HepG2 (cell line): ENCODE results near the gene STKLD1. TPM values are rescaled to one million over a fixed set of nuclear protein-coding genes. Genes with fewer than 3 reads are reported as not detected.
A peak's percentile ranks its signal among the peaks of the same experiment; 100 is the strongest.

Experiments
- CEBPG ChIP-seq: IDR thresholded peaks from 2 replicates; pipeline ENCODE4 v1.6.1; 2016
- CENPT ChIP-seq: sonication (generic); formaldehyde crosslinking; IDR thresholded peaks from 2 replicates; pipeline ENCODE4 v1.8.0; 2022; ENCODE audit warnings: low read depth, mild to moderate bottlenecking, moderate library complexity, missing genetic modification reagents
- E2F2 ChIP-seq: sonication (generic); formaldehyde crosslinking; IDR thresholded peaks from 2 replicates; pipeline ENCODE4 v1.4.0; 2020; ENCODE audit warnings: missing genetic modification reagents, borderline replicate concordance
- HOXD1 ChIP-seq: sonication (generic); formaldehyde crosslinking; IDR thresholded peaks from 2 replicates; pipeline ENCODE4 v1.5.0; 2020; ENCODE audit warnings: missing genetic modification reagents
- KLF15 ChIP-seq: sonication (generic); formaldehyde crosslinking; IDR thresholded peaks from 2 replicates; pipeline ENCODE4 v1.8.1; 2023; ENCODE audit warnings: borderline replicate concordance, mild to moderate bottlenecking, inconsistent platforms, missing genetic modification reagents, mixed read lengths
- KMT2A ChIP-seq: sonication (generic); formaldehyde crosslinking; IDR thresholded peaks from 2 replicates; pipeline ENCODE4 v1.4.0; 2020; ENCODE audit warnings: missing genetic modification reagents
- MED1 ChIP-seq: sonication (generic); formaldehyde crosslinking; IDR thresholded peaks from 2 replicates; pipeline ENCODE4 v1.4.0; 2020; ENCODE audit warnings: missing genetic modification reagents
- PHF8 ChIP-seq: sonication (generic); formaldehyde crosslinking; IDR thresholded peaks from 2 replicates; pipeline ENCODE4 v1.5.0; 2020; ENCODE audit warnings: missing genetic modification reagents
- RXRB ChIP-seq: IDR thresholded peaks from 2 replicates; pipeline ENCODE4 v1.6.1; 2016; ENCODE audit warnings: borderline replicate concordance, missing genetic modification reagents, missing compliant biosample characterization
- SMAD3 ChIP-seq: sonication (generic); formaldehyde crosslinking; IDR thresholded peaks from 2 replicates; pipeline ENCODE4 v1.4.0; 2020; ENCODE audit warnings: missing genetic modification reagents
- SMC3 ChIP-seq: IDR thresholded peaks from 2 replicates; pipeline ENCODE4 v1.6.1; 2011; ENCODE audit warnings: low read length, improper control_type of control experiment
- SOX5 ChIP-seq: IDR thresholded peaks from 2 replicates; pipeline ENCODE4 v1.6.1; 2016; ENCODE audit warnings: borderline replicate concordance
- TBP ChIP-seq: sonication (generic); formaldehyde crosslinking; IDR thresholded peaks from 2 replicates; pipeline ENCODE4 v1.5.0; 2020; ENCODE audit warnings: missing genetic modification reagents
- ZMAT5 ChIP-seq: sonication (generic); formaldehyde crosslinking; IDR thresholded peaks from 2 replicates; pipeline ENCODE4 v1.5.0; 2020; ENCODE audit warnings: mild to moderate bottlenecking, low read depth, missing genetic modification reagents, borderline replicate concordance
- ZNF256 ChIP-seq: sonication (generic); formaldehyde crosslinking; conservative IDR thresholded peaks from 2 replicates; pipeline ENCODE4 v1.4.0; 2020; ENCODE audit warnings: missing genetic modification reagents
- ZNF34 ChIP-seq: sonication (generic); formaldehyde crosslinking; IDR thresholded peaks from 2 replicates; pipeline ENCODE4 v1.4.0; 2020; ENCODE audit warnings: mild to moderate bottlenecking, missing genetic modification reagents, borderline replicate concordance
- ZNF44 ChIP-seq: sonication (generic); formaldehyde crosslinking; IDR thresholded peaks from 2 replicates; pipeline ENCODE4 v1.5.1; 2020; ENCODE audit warnings: mild to moderate bottlenecking, missing genetic modification reagents
- ZSCAN5A ChIP-seq: sonication (generic); formaldehyde crosslinking; IDR thresholded peaks from 2 replicates; pipeline ENCODE4 v1.8.0; 2022; ENCODE audit warnings: mild to moderate bottlenecking, missing genetic modification reagents, borderline replicate concordance
- ZZZ3 ChIP-seq: sonication (generic); formaldehyde crosslinking; IDR thresholded peaks from 2 replicates; pipeline ENCODE4 v1.4.0; 2020; ENCODE audit warnings: missing genetic modification reagents, mild to moderate bottlenecking, borderline replicate concordance
- polyA plus RNA-seq, 8 experiments: library from polyadenylated mRNA; depleted of rRNA in 3 of 8; stranded (reverse) in 7 of 8; unstranded in 1 of 8; fragments of >200 nt; fragmentation: Illumina TruSeq in 4 of 8; extraction: Trizol in 4 of 8; gene quantifications; 2 replicates each; pipeline versions ENCODE4 v1.2.1 to v1.2.3, GENCODE V29; 2011 to 2016; ENCODE audit warnings: low read depth in 4 of 8, missing spikeins in 1 of 8, mixed read lengths in 1 of 8; ENCODE audit not compliant: insufficient read depth in 1 of 8
- total RNA-seq, 5 experiments: library from RNA; depleted of rRNA; stranded (reverse); fragments of >200 nt; fragmentation: Illumina TruSeq; extraction: Trizol; gene quantifications; 2 replicates each; pipeline ENCODE4 v1.2.3, GENCODE V29; 2016; ENCODE audit warnings: low read depth in 1 of 5
- TF ChIP-seq, protein P1 (sequence below): sonication (generic); formaldehyde crosslinking; IDR thresholded peaks from 2 replicates; pipeline ENCODE4 v1.8.1; 2023; ENCODE audit warnings: mild to moderate bottlenecking, missing genetic modification reagents
- TF ChIP-seq, protein P2 (sequence below): sonication (generic); formaldehyde crosslinking; IDR thresholded peaks from 2 replicates; pipeline ENCODE4 v1.4.0; 2020; ENCODE audit warnings: missing genetic modification reagents
- TF ChIP-seq, protein P3 (sequence below): sonication (generic); formaldehyde crosslinking; conservative IDR thresholded peaks from 2 replicates; pipeline ENCODE4 v1.4.0; 2020; ENCODE audit warnings: missing genetic modification reagents
- TF ChIP-seq, protein P4 (sequence below): IDR thresholded peaks from 2 replicates; pipeline ENCODE4 v1.6.1; 2016; ENCODE audit warnings: mild to moderate bottlenecking, missing biosample characterization, missing genetic modification reagents

The STKLD1 gene
- total and polyA plus RNA-seq, 2 of the 13 experiments (the other 11 are each of a cell fraction or from before 2014, with no cell fraction given), result 1.5 to 2.2 TPM

DNA sequence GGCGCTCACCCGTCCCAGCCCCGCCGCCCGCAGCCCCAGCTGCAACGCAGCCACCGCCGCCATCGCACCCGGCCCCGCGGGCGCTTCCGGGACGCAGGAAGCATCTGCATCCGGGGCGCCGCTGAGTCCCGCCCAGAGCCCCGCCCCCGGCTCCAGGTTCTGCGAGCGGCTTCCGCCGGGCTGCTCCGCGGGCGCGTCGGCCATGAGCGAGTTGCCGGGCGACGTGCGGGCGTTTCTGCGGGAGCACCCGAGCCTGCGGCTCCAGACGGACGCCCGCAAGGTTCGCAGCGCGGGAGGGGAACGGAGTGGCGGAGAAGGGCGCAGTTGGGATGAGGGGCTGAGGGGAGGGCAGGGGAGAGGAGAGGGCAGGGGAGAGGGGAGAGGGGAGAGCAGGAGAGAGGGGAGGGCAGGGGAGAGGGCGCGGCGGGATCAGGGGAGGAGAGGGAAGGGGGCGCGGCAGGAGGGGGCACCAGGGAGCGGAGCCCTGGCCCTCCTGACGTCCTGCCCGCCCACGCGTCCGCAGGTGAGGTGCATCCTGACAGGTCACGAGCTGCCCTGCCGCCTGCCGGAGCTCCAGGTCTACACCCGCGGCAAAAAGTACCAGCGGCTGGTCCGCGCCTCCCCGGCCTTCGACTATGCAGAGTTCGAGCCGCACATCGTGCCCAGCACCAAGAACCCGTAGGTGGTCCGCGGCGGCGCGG is 19.6 kb upstream of the STKLD1 start, which contains the start of the genes SURF1 and SURF2 (continued):
- TF ChIP-seq CENPT (CRISPR knock-in tag), result no peak
- TF ChIP-seq KLF15, result no peak
- no peak for TF ChIP-seq ZNF34 (CRISPR knock-in tag)
- TF ChIP-seq, protein P1, sequence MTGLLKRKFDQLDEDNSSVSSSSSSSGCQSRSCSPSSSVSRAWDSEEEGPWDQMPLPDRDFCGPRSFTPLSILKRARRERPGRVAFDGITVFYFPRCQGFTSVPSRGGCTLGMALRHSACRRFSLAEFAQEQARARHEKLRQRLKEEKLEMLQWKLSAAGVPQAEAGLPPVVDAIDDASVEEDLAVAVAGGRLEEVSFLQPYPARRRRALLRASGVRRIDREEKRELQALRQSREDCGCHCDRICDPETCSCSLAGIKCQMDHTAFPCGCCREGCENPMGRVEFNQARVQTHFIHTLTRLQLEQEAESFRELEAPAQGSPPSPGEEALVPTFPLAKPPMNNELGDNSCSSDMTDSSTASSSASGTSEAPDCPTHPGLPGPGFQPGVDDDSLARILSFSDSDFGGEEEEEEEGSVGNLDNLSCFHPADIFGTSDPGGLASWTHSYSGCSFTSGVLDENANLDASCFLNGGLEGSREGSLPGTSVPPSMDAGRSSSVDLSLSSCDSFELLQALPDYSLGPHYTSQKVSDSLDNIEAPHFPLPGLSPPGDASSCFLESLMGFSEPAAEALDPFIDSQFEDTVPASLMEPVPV (CRISPR knock-in tag), result no peak
- TF ChIP-seq RXRB (CRISPR knock-in tag), result no peak
- TF ChIP-seq SMAD3, result 0 out of 2 replicates have a peak, but pooled peaks have one; percentile 1
- TF ChIP-seq ZSCAN5A, result no peak
- TF ChIP-seq E2F2 (CRISPR knock-in tag), result no peak
- no peak for TF ChIP-seq ZNF44 (CRISPR knock-in tag)
- no peak for TF ChIP-seq CEBPG (CRISPR knock-in tag)
- TF ChIP-seq ZZZ3, result no peak; the same call in 1 of the 2 replicates
- TF ChIP-seq PHF8 (CRISPR knock-in tag), result peak; percentile 63
- TF ChIP-seq, protein P2, sequence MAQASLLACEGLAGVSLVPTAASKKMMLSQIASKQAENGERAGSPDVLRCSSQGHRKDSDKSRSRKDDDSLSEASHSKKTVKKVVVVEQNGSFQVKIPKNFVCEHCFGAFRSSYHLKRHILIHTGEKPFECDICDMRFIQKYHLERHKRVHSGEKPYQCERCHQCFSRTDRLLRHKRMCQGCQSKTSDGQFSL, result no peak
- peak; percentile 36; the same call in 1 of the 2 replicates for TF ChIP-seq KMT2A
- 0 out of 2 replicates have a peak, but pooled peaks have one; percentile 33 for TF ChIP-seq HOXD1 (CRISPR knock-in tag)
- no peak for TF ChIP-seq TBP (CRISPR knock-in tag)
- no peak for TF ChIP-seq ZNF256 (CRISPR knock-in tag)
- TF ChIP-seq SOX5 (CRISPR knock-in tag), result no peak
- no peak for TF ChIP-seq MED1 (CRISPR knock-in tag)
- TF ChIP-seq, protein P3, sequence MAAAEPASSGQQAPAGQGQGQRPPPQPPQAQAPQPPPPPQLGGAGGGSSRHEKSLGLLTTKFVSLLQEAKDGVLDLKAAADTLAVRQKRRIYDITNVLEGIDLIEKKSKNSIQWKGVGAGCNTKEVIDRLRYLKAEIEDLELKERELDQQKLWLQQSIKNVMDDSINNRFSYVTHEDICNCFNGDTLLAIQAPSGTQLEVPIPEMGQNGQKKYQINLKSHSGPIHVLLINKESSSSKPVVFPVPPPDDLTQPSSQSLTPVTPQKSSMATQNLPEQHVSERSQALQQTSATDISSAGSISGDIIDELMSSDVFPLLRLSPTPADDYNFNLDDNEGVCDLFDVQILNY (CRISPR knock-in tag), result no peak
- TF ChIP-seq, protein P4, sequence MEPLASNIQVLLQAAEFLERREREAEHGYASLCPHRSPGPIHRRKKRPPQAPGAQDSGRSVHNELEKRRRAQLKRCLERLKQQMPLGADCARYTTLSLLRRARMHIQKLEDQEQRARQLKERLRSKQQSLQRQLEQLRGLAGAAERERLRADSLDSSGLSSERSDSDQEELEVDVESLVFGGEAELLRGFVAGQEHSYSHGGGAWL, result peak; percentile 16; the same call in 1 of the 2 replicates
- no peak for TF ChIP-seq SMC3
- TF ChIP-seq ZMAT5, result no peak
